Suprapubic skin (tissue), 4 donors: ENCODE measurements around the gene ZSWIM6.

Experiments used
- EP300 ChIP-seq: sonication (generic); formaldehyde crosslinking; IDR thresholded peaks from one replicate; pipeline ENCODE4 v1.6.1; 2017; ENCODE audit warnings: antibody characterized with exemption
- POLR2A ChIP-seq, 2 donors: fragments of 450-650 bp; IDR thresholded peaks; one replicate each; pipeline ENCODE4 v1.6.1; 2017; ENCODE audit warnings: antibody characterized with exemption in 2 of 2, mild to moderate bottlenecking in 2 of 2, moderate library complexity in 2 of 2
- POLR2AphosphoS5 ChIP-seq, 3 donors: sonication (generic); formaldehyde crosslinking; IDR thresholded peaks; one replicate each; pipeline ENCODE4 v1.6.1; 2017; ENCODE audit warnings: antibody characterized with exemption in 3 of 3
- TF ChIP-seq, protein P1 (sequence below), 2 donors: fragments of 200-600 bp in 1 of 2; fragments of 450-650 bp in 1 of 2; sonication (generic) in 1 of 2; IDR thresholded peaks; one replicate each; pipeline ENCODE4 v1.5.1; 2016 to 2019; ENCODE audit warnings: antibody characterized with exemption in 2 of 2, mild to moderate bottlenecking in 1 of 2, moderate library complexity in 1 of 2

DNA sequence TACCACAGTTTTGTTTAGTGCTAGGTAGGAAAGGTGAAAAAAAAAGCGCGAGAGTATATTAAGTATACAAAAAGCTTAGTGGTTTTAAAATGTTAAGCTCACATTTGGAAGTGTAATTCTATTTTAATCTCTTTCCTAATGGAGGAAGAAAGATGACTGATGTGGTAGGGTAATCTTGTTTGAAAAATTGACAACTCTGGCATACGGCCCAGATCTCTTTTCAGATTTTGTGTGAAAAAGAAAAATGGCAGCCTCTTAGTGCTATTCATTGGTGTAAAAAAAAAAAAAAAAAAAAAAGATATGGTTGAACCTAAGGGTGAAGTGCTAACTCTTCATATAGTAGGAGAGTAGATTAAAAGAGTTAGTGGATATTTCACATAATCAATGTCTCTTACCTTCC is 108.0 kb downstream of the ZSWIM6 start:
- TF ChIP-seq, protein P1, sequence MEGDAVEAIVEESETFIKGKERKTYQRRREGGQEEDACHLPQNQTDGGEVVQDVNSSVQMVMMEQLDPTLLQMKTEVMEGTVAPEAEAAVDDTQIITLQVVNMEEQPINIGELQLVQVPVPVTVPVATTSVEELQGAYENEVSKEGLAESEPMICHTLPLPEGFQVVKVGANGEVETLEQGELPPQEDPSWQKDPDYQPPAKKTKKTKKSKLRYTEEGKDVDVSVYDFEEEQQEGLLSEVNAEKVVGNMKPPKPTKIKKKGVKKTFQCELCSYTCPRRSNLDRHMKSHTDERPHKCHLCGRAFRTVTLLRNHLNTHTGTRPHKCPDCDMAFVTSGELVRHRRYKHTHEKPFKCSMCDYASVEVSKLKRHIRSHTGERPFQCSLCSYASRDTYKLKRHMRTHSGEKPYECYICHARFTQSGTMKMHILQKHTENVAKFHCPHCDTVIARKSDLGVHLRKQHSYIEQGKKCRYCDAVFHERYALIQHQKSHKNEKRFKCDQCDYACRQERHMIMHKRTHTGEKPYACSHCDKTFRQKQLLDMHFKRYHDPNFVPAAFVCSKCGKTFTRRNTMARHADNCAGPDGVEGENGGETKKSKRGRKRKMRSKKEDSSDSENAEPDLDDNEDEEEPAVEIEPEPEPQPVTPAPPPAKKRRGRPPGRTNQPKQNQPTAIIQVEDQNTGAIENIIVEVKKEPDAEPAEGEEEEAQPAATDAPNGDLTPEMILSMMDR (IDR thresholded peaks at IDR 0.05), result no peak
- no peak for TF ChIP-seq POLR2A (IDR thresholded peaks at IDR 0.05)
- no peak for TF ChIP-seq POLR2AphosphoS5 (IDR thresholded peaks at IDR 0.05)
- no peak for TF ChIP-seq EP300
